OCI-M2 (cell line): Measurements from ENCODE around the gene PIP5KL1.
A peak's percentile ranks its signal among the peaks of the same experiment; 100 is the strongest.

Experiments
- DNase-seq: peaks from one replicate; lab custom pipeline; 2025; ENCODE audit not compliant: unreplicated experiment; lab: John Stamatoyannopoulos, UW

Gene PIP5KL1

DNA sequence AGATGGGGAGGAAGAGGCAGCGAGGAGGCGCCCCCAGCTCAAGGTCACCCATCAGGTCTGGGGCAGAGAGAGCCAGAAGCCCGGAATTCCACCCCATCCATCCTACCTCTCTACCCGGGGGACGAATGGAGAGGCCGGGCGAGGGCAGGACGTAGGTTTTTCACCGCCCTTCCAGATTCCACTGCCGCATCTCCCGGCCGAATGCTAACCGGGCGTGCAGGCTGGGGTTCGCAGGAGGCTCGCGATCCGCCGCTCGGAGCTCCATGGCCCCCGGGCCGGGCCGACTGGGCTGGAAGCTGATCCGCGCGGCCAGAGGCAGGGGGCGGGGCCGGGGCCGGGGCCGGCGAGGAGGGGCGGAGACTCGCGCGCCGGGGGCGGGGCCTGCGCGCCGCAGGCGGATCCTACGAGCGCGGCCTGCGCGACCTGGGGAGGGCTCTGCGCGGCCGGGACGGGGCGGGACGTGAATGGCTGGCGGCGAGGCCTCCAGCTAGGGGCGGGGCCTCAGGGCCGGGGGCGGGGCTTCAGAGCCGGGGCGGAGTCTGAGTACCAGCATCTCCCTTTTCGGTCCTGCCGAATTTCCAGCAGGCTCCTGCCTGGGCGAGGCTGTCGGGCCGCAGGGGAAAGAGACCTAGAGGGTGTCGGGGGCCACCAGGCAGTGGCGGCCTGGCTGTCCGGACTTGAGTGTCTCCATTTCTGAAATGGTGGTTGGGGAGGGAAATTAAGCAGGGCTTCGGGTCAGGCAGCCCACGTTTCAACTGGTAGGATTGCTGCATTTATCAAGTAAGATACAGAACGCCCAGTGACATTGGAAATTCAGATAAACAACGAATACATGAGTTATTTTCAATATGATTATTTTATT, 13.6 kb downstream of the PIP5KL1 start, which contains the start of gene ST6GALNAC4:
Gene ST6GALNAC4 (minus strand): TSS at position 322 of the 862 bp plus-strand sequence. CDS start 622 bp downstream, outside the sequence.
- DNase-seq, result peak; percentile 49

DNA sequence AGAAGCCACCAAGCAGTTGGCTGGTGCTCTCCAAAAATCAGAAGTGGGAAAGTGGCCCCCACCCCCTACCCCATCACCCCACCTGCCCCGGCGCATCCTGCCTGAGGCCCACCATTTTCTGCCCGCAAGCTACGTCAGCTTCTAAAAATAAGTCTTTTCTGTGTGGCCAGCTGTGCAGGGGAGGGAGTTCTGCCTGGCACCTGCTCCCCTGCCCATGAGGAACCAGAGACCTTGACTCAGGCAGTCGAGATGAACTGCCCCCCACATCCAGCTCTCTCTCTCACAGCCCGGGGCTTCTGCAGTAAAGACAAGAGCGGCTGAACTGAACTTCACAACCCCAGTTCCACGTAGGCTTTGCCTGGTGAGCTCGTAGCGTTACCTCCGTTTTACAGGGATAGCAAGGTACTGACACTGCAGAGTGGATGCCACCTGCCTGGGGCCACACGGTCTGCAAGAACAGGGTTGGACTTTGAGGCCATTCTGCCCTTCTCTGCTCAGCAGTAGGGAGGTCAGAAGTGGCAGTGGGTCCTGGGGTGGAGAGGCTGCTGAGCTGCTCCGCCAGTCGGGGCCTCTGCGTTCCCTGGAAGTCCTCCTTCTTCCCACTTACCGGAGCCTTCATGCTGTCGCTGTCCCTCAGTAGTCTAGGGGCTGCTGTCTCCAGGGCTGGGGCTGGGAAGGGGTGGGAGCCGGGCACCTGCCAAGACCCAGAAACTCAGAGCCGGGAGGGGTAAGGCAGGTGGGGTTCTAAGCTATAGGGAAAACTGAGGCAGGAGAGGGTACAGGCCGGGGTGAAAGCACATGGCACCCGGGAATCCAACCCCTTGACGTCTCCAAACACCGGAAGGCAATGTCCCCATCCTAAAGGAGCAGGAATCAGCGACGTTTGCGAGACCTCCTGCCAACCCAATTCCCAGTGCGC, 14.5 kb downstream of the PIP5KL1 start:
- DNase-seq, result no peak

DNA sequence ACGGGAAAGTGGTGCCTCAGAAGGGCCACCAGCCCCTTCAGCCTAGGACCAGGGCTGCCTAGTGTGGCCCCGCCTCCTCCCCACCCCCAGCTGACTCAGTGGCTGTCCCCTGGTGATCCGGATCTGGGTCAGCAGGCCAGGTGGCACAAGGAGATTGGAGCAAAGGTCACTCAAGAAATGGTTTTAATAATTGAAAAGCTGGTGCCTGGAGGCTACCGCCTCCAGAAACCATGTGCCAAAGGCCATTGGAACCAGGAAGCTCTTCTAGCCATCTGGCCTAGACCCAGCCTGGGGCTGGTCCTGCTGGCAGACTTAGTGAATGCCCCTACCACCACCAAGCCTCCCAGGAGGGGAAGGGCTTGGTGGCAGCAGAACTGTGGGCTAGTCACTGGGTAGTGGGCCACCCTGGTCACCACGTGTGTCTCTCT, 15.2 kb downstream of the PIP5KL1 start:
- DNase-seq, result no peak

DNA sequence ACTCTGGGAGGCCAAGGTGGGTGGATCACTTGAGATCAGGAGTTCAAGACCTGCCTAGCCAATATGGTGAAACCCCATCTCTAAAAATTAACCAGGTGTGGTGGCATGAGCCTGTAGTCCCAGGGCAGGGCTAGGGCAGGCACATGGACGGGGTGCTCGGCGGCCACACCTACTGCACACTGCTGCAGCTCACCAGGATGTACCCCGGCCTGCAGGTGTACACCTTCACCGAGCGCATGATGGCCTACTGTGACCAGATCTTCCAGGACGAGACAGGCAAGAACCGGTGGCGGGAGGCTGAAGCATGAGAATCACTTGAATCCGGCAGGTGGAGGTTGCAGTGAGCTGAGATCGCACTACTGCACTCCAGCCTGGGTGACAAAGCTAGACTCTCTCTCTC, 16.9 kb downstream of the PIP5KL1 start:
- DNase-seq, result no peak

GRCh38 chr9:127912882-127913281, 17.7 kb downstream of the PIP5KL1 start:
- DNase-seq, result no peak

DNA sequence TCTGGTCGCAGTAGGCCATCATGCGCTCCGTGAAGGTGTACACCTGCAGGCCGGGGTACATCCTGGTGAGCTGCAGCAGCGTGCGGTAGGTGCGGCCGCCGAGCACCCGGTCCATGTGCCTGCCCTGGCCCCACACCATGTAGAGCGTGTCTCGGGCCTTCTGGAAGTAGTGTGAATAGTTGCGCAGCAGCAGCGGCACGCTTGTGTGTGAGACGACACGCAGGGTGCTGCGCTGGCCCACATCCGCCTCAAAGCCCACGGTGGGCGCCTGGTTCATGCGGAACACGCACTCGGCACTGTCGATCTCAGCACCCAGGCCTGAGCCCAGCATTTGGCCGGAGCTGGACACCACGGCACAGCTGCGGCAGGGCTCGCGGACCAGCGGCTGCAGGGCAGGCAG, 18.3 kb downstream of the PIP5KL1 start:
- no peak for DNase-seq

DNA sequence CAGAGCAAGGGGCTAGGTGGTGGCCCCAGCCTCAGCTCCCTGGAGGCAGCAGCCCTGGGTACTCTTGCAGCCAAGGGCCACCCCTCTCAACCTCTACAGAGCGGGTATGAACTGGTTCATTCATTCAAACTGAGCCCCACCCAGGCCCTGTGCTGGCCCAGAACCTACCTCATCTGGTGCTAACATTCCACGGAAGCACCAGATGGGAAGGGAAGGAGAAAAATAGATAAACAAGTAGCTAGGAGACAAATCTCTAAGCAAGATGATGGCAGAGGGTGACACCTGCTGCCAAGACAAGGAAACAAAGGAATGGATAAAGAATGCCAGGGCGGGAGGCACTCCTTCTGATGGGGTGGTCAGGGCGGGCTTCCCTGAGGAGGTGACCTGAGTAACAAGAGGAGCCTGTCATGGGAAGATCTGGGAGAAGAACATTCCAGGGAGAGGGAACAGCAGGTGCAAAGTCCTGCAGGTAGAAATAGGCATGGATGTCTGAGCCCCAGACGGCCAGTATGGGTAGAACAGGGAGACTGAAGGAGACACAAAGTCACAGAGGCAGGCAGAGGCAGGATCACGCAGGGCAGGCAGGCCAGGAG, 19.9 kb downstream of the PIP5KL1 start:
- DNase-seq, result no peak

DNA sequence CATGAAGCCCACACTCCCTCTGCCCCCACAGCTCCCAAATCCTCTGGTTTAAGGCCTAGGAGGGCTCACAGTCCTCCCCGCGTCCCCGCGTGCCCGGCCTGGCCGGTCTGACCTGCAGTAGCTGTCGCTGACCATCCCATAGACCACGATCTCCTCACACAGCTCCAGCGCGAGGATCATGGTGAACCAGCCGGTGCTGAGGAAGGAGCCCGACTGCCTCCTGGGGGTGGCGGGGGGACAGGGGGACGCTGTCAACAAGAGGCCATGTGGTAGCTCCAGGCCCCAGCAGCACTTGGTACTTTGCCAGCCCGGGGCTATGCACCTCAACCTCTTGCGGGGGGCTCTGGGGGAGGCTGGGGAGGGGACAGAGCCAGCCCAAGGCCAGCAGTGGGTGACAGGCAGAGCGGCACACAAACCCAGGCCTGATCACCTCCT, 20.7 kb downstream of the PIP5KL1 start:
- DNase-seq, result no peak

DNA sequence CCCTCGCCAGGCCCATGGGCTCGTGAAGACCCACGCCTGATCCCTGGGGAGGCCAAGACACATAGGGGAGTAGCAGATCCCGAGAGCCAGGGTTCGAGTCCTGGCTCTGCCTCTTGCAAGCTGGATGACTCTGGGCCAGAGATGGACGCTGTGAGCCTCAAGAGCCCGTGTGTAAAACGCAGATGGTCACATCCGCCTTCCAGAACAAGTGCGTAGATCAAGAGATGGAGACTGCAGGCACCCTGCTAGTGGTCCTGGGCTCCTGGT, 22.0 kb downstream of the PIP5KL1 start:
- no peak for DNase-seq

GRCh38 chr9:127907867-127908659, 22.5 kb downstream of the PIP5KL1 start:
- DNase-seq, result no peak

DNA sequence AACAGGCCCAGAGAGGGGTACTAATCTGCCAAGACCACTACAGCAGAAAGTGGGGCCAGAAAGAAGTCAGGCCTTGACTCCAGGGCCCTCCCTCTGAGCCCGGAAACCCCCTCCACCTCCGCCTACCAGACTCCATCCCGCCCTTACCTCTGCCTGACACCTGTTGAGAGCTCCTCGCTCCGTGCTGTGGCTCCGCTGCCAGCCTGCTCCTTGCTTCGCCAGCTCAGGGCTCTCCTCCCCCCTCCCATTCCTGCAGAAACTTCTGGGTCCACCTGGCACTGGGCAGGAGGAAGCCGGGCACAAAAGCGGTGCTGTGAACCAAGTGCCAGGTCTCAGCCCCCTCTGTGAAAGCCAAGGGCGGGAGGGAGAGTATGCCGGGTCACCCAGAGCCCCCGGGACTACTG, 24.8 kb downstream of the PIP5KL1 start:
- no peak for DNase-seq

DNA sequence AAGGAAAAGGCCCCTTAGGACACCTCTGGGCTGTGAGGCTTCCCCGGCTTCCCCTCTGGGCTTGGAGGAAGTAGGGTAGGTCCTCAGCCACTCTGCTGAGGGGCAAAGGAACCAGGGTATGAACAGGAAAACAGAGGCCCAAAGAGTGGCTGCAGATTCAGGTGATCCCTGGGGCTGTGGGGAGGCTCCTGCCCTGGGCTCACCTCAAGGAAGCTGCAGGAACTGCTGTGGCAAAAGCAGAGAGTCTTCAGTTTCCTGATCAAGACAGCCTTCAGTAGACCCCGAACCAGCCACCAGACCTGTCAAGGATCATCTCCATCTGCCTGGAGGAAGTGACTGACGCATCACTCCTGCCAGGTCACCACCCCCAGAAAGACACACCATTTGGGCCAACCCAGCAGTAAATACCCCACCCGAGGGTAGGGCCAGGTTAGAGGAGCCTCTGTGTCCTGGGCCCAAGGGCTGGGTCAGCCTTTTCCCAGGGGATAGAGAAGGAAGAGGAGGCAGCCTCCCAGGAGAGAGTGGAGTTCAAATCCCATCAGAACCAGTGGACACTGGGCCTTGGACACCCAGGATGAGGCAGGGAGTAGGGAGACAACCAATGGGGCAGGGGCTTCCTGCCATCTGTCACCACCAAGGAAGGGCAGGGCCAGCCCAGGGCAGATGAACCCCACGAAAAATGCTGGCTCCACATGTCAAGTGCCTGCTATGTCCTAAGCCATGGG, 25.4 kb downstream of the PIP5KL1 start:
- no peak for DNase-seq

DNA sequence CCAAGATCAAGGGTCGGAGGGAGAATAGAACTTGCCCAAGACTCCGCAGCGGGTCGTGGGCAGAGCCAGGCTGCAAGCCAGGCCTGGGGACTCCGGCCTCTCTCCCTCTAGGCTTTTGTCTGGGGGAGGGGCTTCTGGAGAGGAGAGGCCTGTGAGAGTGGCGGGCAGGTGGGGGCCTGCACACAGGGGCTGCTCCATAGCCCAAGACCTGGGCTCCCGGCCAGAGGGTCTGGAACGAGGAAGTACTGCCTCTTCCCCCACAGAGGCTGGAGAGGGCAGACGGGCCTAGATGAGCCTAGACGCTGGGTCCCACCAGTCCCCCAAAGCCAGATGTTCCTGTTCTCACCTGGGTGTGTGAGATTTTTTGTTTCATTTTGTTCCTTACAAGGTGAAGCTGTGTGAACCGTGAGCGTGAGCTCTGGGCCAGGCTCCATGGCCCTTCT, 26.0 kb downstream of the PIP5KL1 start:
- no peak for DNase-seq

DNA sequence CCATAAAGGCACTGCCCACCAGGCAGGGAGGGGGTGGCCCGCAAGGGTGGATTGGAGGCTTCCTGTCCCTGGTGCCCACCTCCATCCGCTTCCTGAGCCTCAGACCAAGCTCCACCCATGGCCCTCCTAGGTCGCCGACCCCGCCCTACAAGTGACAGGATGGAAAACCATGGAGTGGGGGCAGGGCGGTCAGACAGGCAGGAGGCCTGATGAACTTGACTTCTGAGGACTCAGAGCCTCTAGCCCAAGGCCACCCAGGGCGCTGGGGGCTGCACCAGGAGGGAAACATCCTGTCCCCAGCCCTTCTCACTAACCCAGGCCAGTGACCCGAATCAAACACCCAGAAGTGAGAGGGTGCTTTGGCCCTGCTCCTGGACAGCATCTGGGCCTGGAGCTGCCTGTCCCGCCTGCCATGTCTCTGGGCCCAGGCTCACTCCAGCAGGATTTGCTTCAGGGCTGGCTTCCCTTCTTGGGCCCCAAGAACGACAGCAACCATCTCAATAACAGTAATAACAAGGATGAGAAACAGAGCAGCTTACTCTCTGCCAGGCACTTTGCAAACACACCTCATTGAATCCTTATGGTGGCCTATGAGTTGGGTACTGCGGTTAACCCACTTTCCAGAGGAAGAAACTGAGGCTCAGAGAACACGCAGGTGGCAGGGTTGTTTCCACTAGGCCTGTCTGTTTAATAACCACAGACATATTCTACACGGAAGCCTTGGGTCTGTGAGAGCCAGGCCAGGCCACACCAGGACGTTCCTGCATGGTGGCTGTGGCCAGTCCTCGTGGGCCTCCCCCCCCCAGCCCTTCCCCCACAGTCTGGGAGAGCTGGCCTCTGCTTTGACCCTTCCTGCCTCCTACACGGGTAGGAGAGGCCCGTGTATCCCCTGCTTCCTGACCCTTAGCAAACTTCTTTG, 26.8 kb downstream of the PIP5KL1 start:
- no peak for DNase-seq

DNA sequence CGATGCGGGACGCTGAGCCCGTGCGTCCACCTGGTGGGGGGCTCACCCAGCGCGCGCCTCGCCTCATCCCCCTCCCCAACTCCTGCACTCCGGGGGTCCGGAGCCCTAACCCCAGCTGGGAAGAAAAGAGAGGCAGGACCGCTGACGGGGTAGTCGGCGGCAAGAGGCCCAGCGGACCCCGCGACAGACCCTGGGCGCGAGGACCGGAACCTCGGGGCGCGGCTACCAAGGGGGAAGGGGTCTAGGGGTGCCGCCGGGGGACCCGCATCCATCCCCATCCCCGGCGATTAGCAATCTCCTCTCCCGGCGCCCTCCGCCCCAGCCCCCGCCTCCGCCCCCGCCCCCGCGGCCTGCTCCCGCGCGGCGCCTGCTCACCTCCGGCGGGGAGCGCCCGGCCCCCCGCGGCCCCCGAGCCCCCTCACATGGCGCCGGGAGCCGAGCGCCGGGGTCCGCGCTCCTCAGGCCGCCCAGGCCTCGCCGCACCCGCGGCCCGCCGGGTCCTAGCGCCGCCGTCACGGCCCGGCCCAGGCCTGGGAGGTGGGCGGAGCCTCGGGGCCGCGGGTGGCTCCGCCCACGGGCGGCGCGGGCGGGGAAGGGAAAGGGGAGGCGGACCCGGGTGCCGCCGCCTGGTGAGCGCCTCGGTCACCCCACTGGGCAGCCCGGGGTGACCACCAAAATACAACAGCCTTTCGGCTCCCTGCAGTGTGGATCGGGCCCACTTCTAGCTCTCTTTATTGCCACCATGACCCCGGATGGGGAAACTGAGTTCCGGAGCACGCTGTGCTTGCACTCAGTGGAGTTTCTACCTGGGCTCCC, 31.2 kb downstream of the PIP5KL1 start, which contains the start of gene ST6GALNAC6:
Gene ST6GALNAC6 (minus strand): TSS at position 476 of the 816 bp plus-strand sequence. CDS start 1,622 bp downstream, outside the sequence.
- no peak for DNase-seq

GRCh38 chr9:127898433-127899127, 32.0 kb downstream of the PIP5KL1 start:
- no peak for DNase-seq

- DNase-seq, result no peak
These were observed 33.3 kb downstream of the PIP5KL1 start for GRCh38 chr9:127897193-127897692.
